ENCODE data around the gene EVA1B. TPM values are rescaled to one million over a fixed set of nuclear protein-coding genes. Genes with fewer than 3 reads are reported as not detected.

Gene EVA1B
- total RNA-seq, 4 donors from 2014 or later = 4.4 to 24.8 (median 10.4) TPM

GRCh38 chr1:36309397-36309796 is 14.0 kb downstream of the EVA1B start:
- no peaks in the 10 kb centered on the region for H3K36me3 ChIP-seq
- H3K4me3 ChIP-seq = no peak overlapping the region
- no peak overlapping the region for H3K27ac ChIP-seq
- 91 to 100% methylated on average over 1 to 7 of the region's 7 CpGs for WGBS, 2 donors (ENCODE audit: low coverage in 1 of 2)
- in situ Hi-C loops (cut with MboI; ENCODE audit: low pct_ligation_motif_present in 1 of 4, low pct_unique_long_range_greater_than_20kb in 1 of 4, low sequenced_read_pairs in 3 of 4) (no loop called here), intact Hi-C loops (cut with DNase I; ENCODE audit: low total_unique reads) (loop anchor here (5.0 kb wide), 1 partner anchor 792 kb away; no protein-coding TSS in a partner anchor)
- no peak for DNase-seq
- no peaks in the 10 kb centered on the region for H3K9me3 ChIP-seq
- no peak for TF ChIP-seq EP300 (IDR thresholded peaks at IDR 0.05; ENCODE audit: low read depth)
- no peak for TF ChIP-seq POLR2AphosphoS5 (IDR thresholded peaks at IDR 0.05)
- TF ChIP-seq CTCF (IDR thresholded peaks at IDR 0.05) = no peak
- TF ChIP-seq POLR2A (IDR thresholded peaks at IDR 0.05) = no peak
- H3K4me1 ChIP-seq = peaks cover 11 to 20% (median 17%) of the 10 kb centered on the region in 4 donors
- H3K27me3 ChIP-seq = no peaks in the 10 kb centered on the region

GRCh38 chr1:36307601-36308330 is 15.7 kb downstream of the EVA1B start:
- 85% methylated on average over 9 of the region's 10 CpGs; no CpG with 5 or more reads in 1 of the 2 donors for WGBS, 2 donors (ENCODE audit: low coverage in 1 of 2)
- Histone ChIP-seq H3K4me1 (peaks cover 11 to 20% (median 17%) of the 10 kb centered on the region in 4 donors), H3K27ac (no peak overlapping the region), H3K36me3 (peaks cover 0 to 6% (median 5%) of the 10 kb centered on the region in 4 donors), H3K27me3 (no peaks in the 10 kb centered on the region), H3K9me3 (no peaks in the 10 kb centered on the region), H3K4me3 (peak overlapping the region in 1 of 4 donors; percentile 84)
- intact Hi-C loops (cut with DNase I; ENCODE audit: low total_unique reads) = loop anchor here (5.0 kb wide), 1 partner anchor 790 kb away; no protein-coding TSS in a partner anchor
- no peak for DNase-seq
- no peak for TF ChIP-seq POLR2A (IDR thresholded peaks at IDR 0.05)
- TF ChIP-seq CTCF (IDR thresholded peaks at IDR 0.05) = no peak
- TF ChIP-seq POLR2AphosphoS5 (IDR thresholded peaks at IDR 0.05) = no peak
- TF ChIP-seq EP300 (IDR thresholded peaks at IDR 0.05; ENCODE audit: low read depth) = no peak
- in situ Hi-C loops (cut with MboI; ENCODE audit: low pct_ligation_motif_present in 1 of 4, low pct_unique_long_range_greater_than_20kb in 1 of 4, low sequenced_read_pairs in 3 of 4) = no loop called here

- intact Hi-C loops (cut with DNase I; ENCODE audit: low total_unique reads) = loop anchor here (5.0 kb wide), 1 partner anchor 790 kb away; no protein-coding TSS in a partner anchor
- peak overlapping the region; percentile 85 to 96 (median 92) for H3K27ac ChIP-seq
- no peaks in the 10 kb centered on the region for H3K27me3 ChIP-seq
- H3K9me3 ChIP-seq = no peaks in the 10 kb centered on the region
- H3K4me1 ChIP-seq = peaks cover 11 to 20% (median 17%) of the 10 kb centered on the region in 4 donors
- TF ChIP-seq CTCF (IDR thresholded peaks at IDR 0.05) (no peak), POLR2AphosphoS5 (IDR thresholded peaks at IDR 0.05) (peak; percentile 69 to 84 (median 71)), POLR2A (IDR thresholded peaks at IDR 0.05) (peak; percentile 67)
- H3K36me3 ChIP-seq = peaks cover 0 to 14% (median 10%) of the 10 kb centered on the region in 4 donors
- H3K4me3 ChIP-seq = peak overlapping the region; percentile 45 to 84 (median 76)
- 2 to 13% methylated on average over 10 to 44 of the region's 46 CpGs for WGBS, 2 donors (ENCODE audit: low coverage in 1 of 2)
- in situ Hi-C loops (cut with MboI; ENCODE audit: low pct_ligation_motif_present in 1 of 4, low pct_unique_long_range_greater_than_20kb in 1 of 4, low sequenced_read_pairs in 3 of 4) = no loop called here
- peak; percentile 96 for DNase-seq
Observed at GRCh38 chr1:36306902-36307456, 16.5 kb downstream of the EVA1B start.

- Histone ChIP-seq H3K27ac (peak within 1 kb of the TSS; percentile 85 to 96 (median 92)), H3K36me3 (peaks cover 0 to 20% (median 13%) of the 10 kb centered on the region in 4 donors), H3K9me3 (no peaks in the 10 kb centered on the region), H3K4me3 (peak within 1 kb of the TSS; percentile 45 to 84 (median 76)), H3K27me3 (no peaks in the 10 kb centered on the region), H3K4me1 (peaks cover 11 to 20% (median 17%) of the 10 kb centered on the region in 4 donors)
- intact Hi-C loops (cut with DNase I; ENCODE audit: low total_unique reads) (loop anchor here (5.0 kb wide), 1 partner anchor 789 kb away; no protein-coding TSS in a partner anchor), in situ Hi-C loops (cut with MboI; ENCODE audit: low pct_ligation_motif_present in 1 of 4, low pct_unique_long_range_greater_than_20kb in 1 of 4, low sequenced_read_pairs in 3 of 4) (no loop called here)
- TF ChIP-seq POLR2A (IDR thresholded peaks at IDR 0.05) = peak; percentile 74
- TF ChIP-seq EP300 (IDR thresholded peaks at IDR 0.05; ENCODE audit: low read depth) = no peak
- TF ChIP-seq POLR2AphosphoS5 (IDR thresholded peaks at IDR 0.05) = peak; percentile 64 to 84 (median 77)
- no peak for TF ChIP-seq CTCF (IDR thresholded peaks at IDR 0.05)
- 2% methylated on average over 51 of the region's 65 CpGs; no CpG with 5 or more reads in 1 of the 2 donors for WGBS, 2 donors (ENCODE audit: low coverage in 1 of 2)
- DNase-seq = peak; percentile 82
Observed at GRCh38 chr1:36306210-36306901, 17.1 kb downstream of the EVA1B start, which contains the start of gene SH3D21. Gene SH3D21 (plus strand): TSS chr1:36306368. CDS start chr1:36306421, 53 bp downstream.

Data from transverse colon (tissue), 4 donors.